Measurements from ENCODE around the gene PAK4. TPM values are rescaled to one million over a fixed set of nuclear protein-coding genes. Genes with fewer than 3 reads are reported as not detected.

The PAK4 gene
- total and polyA plus RNA-seq, 2 of the 8 experiments (the other 6 are each of a cell fraction or from before 2014, with no cell fraction given), result 50.7 to 64.4 TPM

- TF ChIP-seq CHD7 (IDR thresholded peaks at IDR 0.05; ENCODE audit: insufficient replicate concordance, low read length) (no peak), KDM1A (IDR thresholded peaks at IDR 0.05; ENCODE audit: borderline replicate concordance, low read length) (no peak), ASH2L (IDR thresholded peaks at IDR 0.05; ENCODE audit: low read length) (no peak), POLR2AphosphoS5 (IDR thresholded peaks at IDR 0.05; ENCODE audit: low read depth, low read length) (no peak), GABPA (IDR thresholded peaks at IDR 0.05; ENCODE audit: borderline replicate concordance, insufficient read depth, low read length) (no peak), EZH2 (IDR thresholded peaks at IDR 0.05; ENCODE audit: low read depth, low read length, severe bottlenecking) (no peak), CTCF (IDR thresholded peaks at IDR 0.05; ENCODE audit: control extremely low read depth in 1 of 3, insufficient read depth in 1 of 3, low read depth in 1 of 3, low read length in 3 of 3) (no peak)
Measured at GRCh38 chr19:39156326-39157230, 31.0 kb downstream of the PAK4 start (continued).
